Lower lobe of right lung (tissue), 2 donors: ENCODE data around the gene CAPS. TPM values are rescaled to one million over a fixed set of nuclear protein-coding genes. Genes with fewer than 3 reads are reported as not detected.

Source experiments
- ATAC-seq, 2 donors: fragments of 200-7000 bp; cut with Tn5 transposase; one replicate each; pipeline ENCODE4 v1.9.1; 2020 to 2022; ENCODE audit warnings: mild to moderate bottlenecking in 2 of 2, moderate library complexity in 2 of 2
- DNase-seq: peaks from one replicate; pipeline ENCODE4 v3.0.0-alpha.2; 2020
- H3K27ac ChIP-seq: fragments of 200-600 bp; one replicate; pipeline ENCODE4 v1.8.0; 2022
- H3K27me3 ChIP-seq: fragments of 200-600 bp; one replicate; pipeline ENCODE4 v1.8.0; 2022; ENCODE audit warnings: low read depth
- H3K36me3 ChIP-seq: fragments of 200-600 bp; one replicate; pipeline ENCODE4 v1.8.0; 2022; ENCODE audit warnings: mild to moderate bottlenecking
- H3K4me1 ChIP-seq: fragments of 200-600 bp; one replicate; pipeline ENCODE4 v1.8.0; 2022
- H3K4me3 ChIP-seq: fragments of 200-600 bp; one replicate; pipeline ENCODE4 v1.8.0; 2022; ENCODE audit warnings: mild to moderate bottlenecking
- H3K9me3 ChIP-seq: fragments of 200-600 bp; one replicate; pipeline ENCODE4 v1.8.0; 2022
- CTCF ChIP-seq: fragments of 200-600 bp; IDR thresholded peaks from one replicate; pipeline ENCODE4 v1.8.0; 2022; ENCODE audit warnings: antibody characterized with exemption, mild to moderate bottlenecking
- intact Hi-C: fragments of 100-400 bp; cut with DNase I; formaldehyde crosslinking; loops from one replicate; pipeline ENCODE4 v1.11.0; 2022
- total RNA-seq: library from RNA; stranded (reverse); fragmentation: NEBNext Ultra II Directional; extraction: Animal tissue kit (Norgen Biotek cat#: 25700); gene quantifications from one replicate; pipeline ENCODE4 v1.2.1, GENCODE V29; 2021
- donor health status: DM: no; HTN: yes; CAD: no; lungs with severe emphysema.

The CAPS gene
- total RNA-seq, 1 donor from 2014 or later, result 76.7 TPM

- Histone ChIP-seq H3K4me1 (peaks cover 23% of the 10 kb centered on the region), H3K36me3 (peaks cover 81% of the 10 kb centered on the region), H3K4me3 (no peak overlapping the region), H3K27ac (no peak overlapping the region), H3K9me3 (no peaks in the 10 kb centered on the region), H3K27me3 (no peaks in the 10 kb centered on the region)
- DNase-seq (no peak), ATAC-seq (no peak)
- TF ChIP-seq CTCF, result no peak
- intact Hi-C loops, result no loop called here
These were observed 3.5 kb downstream of the CAPS start for GRCh38 chr19:5917431-5918107.

GRCh38 chr19:5918463-5919079 is 4.5 kb downstream of the CAPS start:
- H3K4me3 ChIP-seq, result no peak overlapping the region
- H3K36me3 ChIP-seq, result peaks cover 92% of the 10 kb centered on the region
- intact Hi-C loops, result no loop called here
- no peak for TF ChIP-seq CTCF
- peaks cover 23% of the 10 kb centered on the region for H3K4me1 ChIP-seq
- no peak for DNase-seq
- no peak overlapping the region for H3K27ac ChIP-seq
- ATAC-seq, result no peak
- no peaks in the 10 kb centered on the region for H3K27me3 ChIP-seq
- no peaks in the 10 kb centered on the region for H3K9me3 ChIP-seq

DNA sequence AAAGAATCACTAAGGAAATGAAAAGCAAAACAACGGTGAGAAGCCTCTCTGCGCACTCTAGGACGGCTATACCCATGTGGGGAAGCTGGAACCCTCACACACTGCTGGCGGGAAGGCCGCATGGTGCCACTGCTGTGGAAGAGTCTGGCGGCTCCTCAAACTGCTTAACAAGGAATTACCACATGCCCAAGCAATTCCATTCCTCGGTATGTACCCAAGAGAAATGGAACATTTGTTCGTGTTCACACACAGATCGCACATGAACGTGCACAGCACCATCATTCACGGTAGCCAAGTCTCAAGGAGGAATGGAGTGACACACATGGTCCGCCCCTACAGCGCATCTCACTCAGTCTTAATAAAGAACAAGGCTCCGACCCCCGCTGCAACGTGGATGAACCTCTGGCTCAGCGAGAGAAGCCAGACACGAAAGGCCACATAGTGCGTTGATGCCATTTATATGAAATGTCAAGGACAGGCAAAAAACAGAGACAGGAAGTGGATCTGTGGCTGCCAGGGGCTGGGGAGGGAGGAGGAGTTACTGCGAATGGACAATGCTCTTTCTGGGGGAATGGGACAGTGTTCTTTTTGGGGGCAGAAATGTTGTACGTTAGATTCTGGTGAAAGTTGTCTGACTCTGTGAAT is 7.6 kb downstream of the CAPS start:
- H3K4me3 ChIP-seq, result no peak overlapping the region
- TF ChIP-seq CTCF, result no peak
- H3K9me3 ChIP-seq, result no peaks in the 10 kb centered on the region
- no peak for DNase-seq
- H3K36me3 ChIP-seq, result peaks cover 100% of the 10 kb centered on the region
- ATAC-seq, result no peak
- H3K4me1 ChIP-seq, result peaks cover 6% of the 10 kb centered on the region
- H3K27ac ChIP-seq, result no peak overlapping the region
- H3K27me3 ChIP-seq, result no peaks in the 10 kb centered on the region
- intact Hi-C loops, result no loop called here

DNA sequence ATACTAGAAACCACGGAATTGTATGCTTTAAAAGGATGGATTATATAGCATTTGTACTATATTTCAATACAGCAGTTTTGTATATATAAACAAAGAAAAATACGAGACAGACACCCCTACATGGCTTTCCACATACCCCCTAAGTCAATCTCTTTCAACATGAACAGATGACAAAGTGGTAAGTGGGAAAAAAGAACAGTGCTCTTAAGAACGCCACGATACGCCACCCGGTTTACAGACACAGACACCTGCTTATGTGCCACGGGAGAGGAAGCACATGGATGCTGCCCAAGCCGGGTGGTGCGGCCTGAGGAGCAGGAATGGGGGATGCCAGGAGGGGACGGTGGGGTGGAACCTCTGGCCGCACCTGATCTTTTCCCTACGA is 8.1 kb downstream of the CAPS start:
- intact Hi-C loops, result no loop called here
- no peak for ATAC-seq
- Histone ChIP-seq H3K36me3 (peaks cover 100% of the 10 kb centered on the region), H3K4me3 (no peak overlapping the region), H3K27ac (no peak overlapping the region), H3K9me3 (no peaks in the 10 kb centered on the region), H3K27me3 (no peaks in the 10 kb centered on the region), H3K4me1 (peaks cover 11% of the 10 kb centered on the region)
- DNase-seq, result no peak
- no peak for TF ChIP-seq CTCF

GRCh38 chr19:5923356-5923755 is 9.3 kb downstream of the CAPS start:
- intact Hi-C loops, result no loop called here
- Histone ChIP-seq H3K4me3 (no peak overlapping the region), H3K27ac (no peak overlapping the region), H3K4me1 (peaks cover 13% of the 10 kb centered on the region), H3K27me3 (no peaks in the 10 kb centered on the region), H3K36me3 (peaks cover 100% of the 10 kb centered on the region), H3K9me3 (no peaks in the 10 kb centered on the region)
- no peak for DNase-seq
- ATAC-seq, result no peak
- no peak for TF ChIP-seq CTCF
